HCT116 (cell line): ENCODE data around the gene DHX30. TPM values are rescaled to one million over a fixed set of nuclear protein-coding genes. Genes with fewer than 3 reads are reported as not detected.
A peak's percentile ranks its signal among the peaks of the same experiment; 100 is the strongest.

Experiments
- ATAC-seq: fragments of 200-7000 bp; cut with Tn5 transposase; 2 replicates; pipeline ENCODE4 v1.9.1; 2020; ENCODE audit warnings: mild to moderate bottlenecking, moderate library complexity
- BruUV-seq: library from RNA; stranded (reverse); fragments of 400-500 nt; replicated peaks from 2 replicates; lab custom pipeline; 2021; lab: Mats Ljungman, UMichigan
- CTCF ChIA-PET: fragments of 300-600 bp; sonication (Branson Sonifier 250); formaldehyde crosslinking; loops from one replicate; lab custom pipeline; 2021; ENCODE audit warnings: antibody characterized with exemption; lab: Charles Lee
- POLR2A ChIA-PET: fragments of 300-600, 350-600 bp; sonication (Branson Sonifier 250); formaldehyde crosslinking; loops from one replicate; lab custom pipeline; 2021; ENCODE audit warnings: antibody characterized with exemption; lab: Charles Lee
- RAD21 ChIA-PET, 2 experiments: fragments of 300-600 bp; sonication (Branson Sonifier 250); formaldehyde crosslinking; loops; one replicate each; lab custom pipeline; 2023; ENCODE audit warnings: low total read pairs in 2 of 2; ENCODE audit not compliant: uncharacterized antibody in 2 of 2, unreplicated experiment in 2 of 2, low non-redundant PET in 1 of 2; lab: Charles Lee
- DNase-seq: peaks from one replicate; pipeline ENCODE4 v3.0.0-alpha.2; 2010; ENCODE audit warnings: low read depth, low spot score
- H2AFZ ChIP-seq: fragments of 200-600 bp; shearing (Covaris generic), sonication (generic); 2 replicates; pipeline ENCODE4 v1.6.1; 2017; ENCODE audit warnings: low read depth, mixed run types, mixed read lengths, antibody characterized with exemption, low read length; ENCODE audit not compliant: poor library complexity, severe bottlenecking
- H3K27ac ChIP-seq: 2 replicates; pipeline ENCODE4 v1.5.1; 2012; ENCODE audit warnings: low read depth, low read length
- H3K27me3 ChIP-seq: fragments of 200-600 bp; sonication (generic); 2 replicates; pipeline ENCODE4 v1.6.1; 2016; ENCODE audit warnings: mixed run types, low read length, mixed read lengths; ENCODE audit not compliant: insufficient read depth
- H3K36me3 ChIP-seq, 2 experiments: fragments of 200-500 bp in 1 of 2; fragments of 200-600 bp in 1 of 2; sonication (Bioruptor generic) in 1 of 2; sonication (generic) in 1 of 2; 2 replicates each; pipeline versions ENCODE4 v1.5.1 to v1.6.1; 2014 to 2016; ENCODE audit warnings: low read length in 2 of 2, inconsistent platforms in 1 of 2, mixed read lengths in 1 of 2, mixed run types in 1 of 2; ENCODE audit not compliant: insufficient read depth in 2 of 2, control insufficient read depth in 1 of 2
- H3K4me1 ChIP-seq, 2 experiments: fragments of 200-600 bp in 1 of 2; sonication (generic) in 1 of 2; 2 replicates each; pipeline versions ENCODE4 v1.5.1 to v1.6.1; 2012 to 2017; ENCODE audit warnings: low read length in 2 of 2, inconsistent platforms in 1 of 2, mild to moderate bottlenecking in 1 of 2, mixed read lengths in 1 of 2, mixed run types in 1 of 2, moderate library complexity in 1 of 2; ENCODE audit not compliant: insufficient read depth in 2 of 2, control insufficient read depth in 1 of 2
- H3K4me2 ChIP-seq: fragments of 200-600 bp; sonication (generic); 2 replicates; pipeline ENCODE4 v1.6.1; 2017; ENCODE audit warnings: mixed run types, low read length, mixed read lengths
- H3K4me3 ChIP-seq, 2 experiments: fragments of 200-600 bp in 1 of 2; sonication (generic) in 1 of 2; replicated peaks in 1 of 2; 2 replicates each; pipeline ENCODE4 v1.5.1; 2011 to 2016; ENCODE audit warnings: low read length in 2 of 2, control low read depth in 1 of 2, low read depth in 1 of 2, mild to moderate bottlenecking in 1 of 2, mixed read lengths in 1 of 2, mixed run types in 1 of 2
- H3K79me2 ChIP-seq: fragments of 200-600 bp; sonication (generic); 2 replicates; pipeline ENCODE4 v1.6.1; 2017; ENCODE audit warnings: mild to moderate bottlenecking, mixed run types, low read length, moderate library complexity, mixed read lengths; ENCODE audit not compliant: insufficient read depth
- H3K9ac ChIP-seq: fragments of 200-600 bp; sonication (generic); 2 replicates; pipeline ENCODE4 v1.6.1; 2016; ENCODE audit warnings: low read length, mixed read lengths
- H3K9me2 ChIP-seq: fragments of 200-600 bp; sonication (generic), shearing (Covaris generic); 2 replicates; pipeline ENCODE4 v1.6.1; 2017; ENCODE audit warnings: mixed run types, mild to moderate bottlenecking, moderate library complexity; ENCODE audit not compliant: insufficient read depth
- H3K9me3 ChIP-seq, 2 experiments: fragments of 200-500 bp in 1 of 2; fragments of 200-600 bp in 1 of 2; sonication (Bioruptor generic) in 1 of 2; sonication (generic) in 1 of 2; 2 replicates each; pipeline ENCODE4 v1.6.1; 2014 to 2017; ENCODE audit warnings: low read length in 2 of 2, mixed read lengths in 2 of 2, inconsistent platforms in 1 of 2, low read depth in 1 of 2, mild to moderate bottlenecking in 1 of 2, mixed run types in 1 of 2, moderate library complexity in 1 of 2; ENCODE audit not compliant: control insufficient read depth in 1 of 2, insufficient read depth in 1 of 2
- H4K20me1 ChIP-seq: fragments of 200-600 bp; sonication (generic), shearing (Covaris generic); 2 replicates; pipeline ENCODE4 v1.6.1; 2017; ENCODE audit warnings: mixed run types, mild to moderate bottlenecking, moderate library complexity; ENCODE audit not compliant: insufficient read depth
- ATF3 ChIP-seq: IDR thresholded peaks from 2 replicates; pipeline ENCODE4 v1.6.1; 2012
- CBX3 ChIP-seq: IDR thresholded peaks from 2 replicates; pipeline ENCODE4 v1.6.1; 2012; ENCODE audit warnings: low read depth
- CEBPB ChIP-seq: IDR thresholded peaks from 2 replicates; pipeline ENCODE4 v1.6.1; 2012; ENCODE audit warnings: low read depth
- CTCF ChIP-seq, 3 experiments: fragments of 200-600 bp in 1 of 3; sonication (generic) in 1 of 3; IDR thresholded peaks in 2 of 3; conservative IDR thresholded peaks in 1 of 3; 2 replicates each; pipeline ENCODE4 v1.5.1; 2012 to 2017; ENCODE audit warnings: low read depth in 2 of 3, low read length in 2 of 3, antibody characterized with exemption in 1 of 3, borderline replicate concordance in 1 of 3, control low read depth in 1 of 3, mild to moderate bottlenecking in 1 of 3, mixed read lengths in 1 of 3, mixed run types in 1 of 3, moderate library complexity in 1 of 3; ENCODE audit not compliant: insufficient read depth in 1 of 3
- EGR1 ChIP-seq: IDR thresholded peaks from 2 replicates; pipeline ENCODE4 v1.6.1; 2012; ENCODE audit warnings: low read depth
- ELF1 ChIP-seq: IDR thresholded peaks from 2 replicates; pipeline ENCODE4 v1.6.1; 2012; ENCODE audit warnings: low read depth, borderline replicate concordance
- EZH2 ChIP-seq: fragments of 200-600 bp; sonication (generic); IDR thresholded peaks from 2 replicates; pipeline ENCODE4 v1.6.1; 2017; ENCODE audit warnings: antibody characterized with exemption, mixed run types
- EZH2phosphoT487 ChIP-seq: fragments of 200-600 bp; IDR thresholded peaks from 2 replicates; pipeline ENCODE4 v1.6.1; 2018; ENCODE audit warnings: antibody characterized with exemption, borderline replicate concordance
- FOSL1 ChIP-seq: IDR thresholded peaks from 2 replicates; pipeline ENCODE4 v1.6.1; 2012; ENCODE audit warnings: low read depth
- JUND ChIP-seq: IDR thresholded peaks from 2 replicates; pipeline ENCODE4 v1.6.1; 2012
- MAX ChIP-seq: IDR thresholded peaks from 2 replicates; pipeline ENCODE4 v1.6.1; 2012
- POLR2A ChIP-seq: IDR thresholded peaks from 2 replicates; pipeline ENCODE4 v1.7.0; 2011; ENCODE audit warnings: borderline replicate concordance; ENCODE audit not compliant: insufficient read depth, insufficient read length; ENCODE audit errors: extremely low read depth
- POLR2AphosphoS5 ChIP-seq: IDR thresholded peaks from 2 replicates; pipeline ENCODE4 v1.6.1; 2011; ENCODE audit warnings: mild to moderate bottlenecking, low read depth, low read length, moderate library complexity
- RAD21 ChIP-seq: IDR thresholded peaks from 2 replicates; pipeline ENCODE4 v1.6.1; 2012; ENCODE audit warnings: low read depth, mild to moderate bottlenecking
- REST ChIP-seq: IDR thresholded peaks from 2 replicates; pipeline ENCODE4 v1.6.1; 2012; ENCODE audit warnings: low read depth
- SIN3A ChIP-seq: IDR thresholded peaks from 2 replicates; pipeline ENCODE4 v1.6.1; 2012; ENCODE audit warnings: low read depth
- SRF ChIP-seq: IDR thresholded peaks from 2 replicates; pipeline ENCODE4 v1.6.1; 2012; ENCODE audit warnings: low read depth
- TCF7L2 ChIP-seq: IDR thresholded peaks from 2 replicates; pipeline ENCODE4 v1.7.0; 2011; ENCODE audit warnings: borderline replicate concordance, inconsistent platforms; ENCODE audit not compliant: insufficient read depth, insufficient read length; ENCODE audit errors: extremely low read depth
- ZFX ChIP-seq: fragments of 450-650 bp; IDR thresholded peaks from 2 replicates; pipeline ENCODE4 v1.6.1; 2017
- ZNF274 ChIP-seq: fragments of 200-500 bp; sonication (Bioruptor generic); IDR thresholded peaks from 2 replicates; pipeline ENCODE4 v1.6.1; 2014; ENCODE audit warnings: mild to moderate bottlenecking, low read depth, low read length, inconsistent platforms
- intact Hi-C: fragments of 100-400 bp; cut with micrococcal nuclease; formaldehyde crosslinking; loops from 2 replicates; pipeline ENCODE4 v1.10.0; 2022
- total RNA-seq: library from RNA; stranded (reverse); gene quantifications from one replicate; pipeline ENCODE4 v1.2.1, GENCODE V29; 2021; ENCODE audit not compliant: unreplicated experiment

DHX30 gene
- total RNA-seq, 1 experiment from 2014 or later = 114 TPM

GRCh38 chr3:47780741-47781684 lies 21.9 kb upstream of the DHX30 start:
- DNase-seq (no peak), ATAC-seq (peak; percentile 50)
- ChIA-PET POLR2A (no interaction called here), CTCF (interaction anchor here (0.6 kb wide), 1 partner anchor 251 kb away, joined by 4 read pairs; no protein-coding TSS in a partner anchor), RAD21 (no interaction called here)
- Histone ChIP-seq H3K4me3 (peak overlapping the region; percentile 89 to 99), H3K4me1 (peaks cover 11 to 18% of the 10 kb centered on the region in 2 experiments), H4K20me1 (0 out of 2 replicates have a peak, but pooled peaks cover 5% of the 10 kb centered on the region), H3K27ac (peak overlapping the region; percentile 97), H3K9ac (peak overlapping the region; percentile 98), H3K27me3 (no peaks in the 10 kb centered on the region), H3K79me2 (peaks cover 56% of the 10 kb centered on the region), H3K9me2 (no peaks in the 10 kb centered on the region), H3K9me3 (no peaks in the 10 kb centered on the region), H3K36me3 (0 out of 4 replicates have a peak, but pooled peaks cover 0 to 2% of the 10 kb centered on the region in 2 experiments), H3K4me2 (peak overlapping the region; percentile 83), H2AFZ (no peak overlapping the region)
- TSS peak; percentile 76 for BruUV-seq
- TF ChIP-seq FOSL1 (no peak), ATF3 (no peak), CEBPB (no peak), EGR1 (peak; percentile 29; the same call in 1 of the 2 replicates), JUND (no peak), TCF7L2 (peak; percentile 93), CTCF (IDR thresholded peaks at IDR 0.05 in 2 of 3, conservative IDR thresholded peaks at IDR 0.05 in 1 of 3; ENCODE audit: borderline replicate concordance in 1 of 3, insufficient read depth in 1 of 3, low read depth in 2 of 3, low read length in 2 of 3) (no peak), EZH2phosphoT487 (no peak), RAD21 (no peak), EZH2 (no peak), ZNF274 (no peak), POLR2A (no peak), CBX3 (no peak), ZFX (no peak), SIN3A (no peak), POLR2AphosphoS5 (no peak), SRF (no peak), MAX (peak; percentile 78), REST (no peak), ELF1 (no peak)
- intact Hi-C loops = loop anchor here (5.0 to 10.0 kb wide), 2 partner anchors 54 to 1076 kb away; partner anchors contain the start of gene TMIE
